HK-2 (cell line): ENCODE data around the gene RABGEF1.
"Not testable (repeated sequence)": the region's sequence is repeated elsewhere in the genome, so short reads cannot be mapped to it uniquely, and the experiment has no call there.

Experiments used
- DNase-seq: peaks from one replicate; pipeline ENCODE4 v3.0.0-alpha.2; 2018; ENCODE audit not compliant: unreplicated experiment

Gene RABGEF1

DNA sequence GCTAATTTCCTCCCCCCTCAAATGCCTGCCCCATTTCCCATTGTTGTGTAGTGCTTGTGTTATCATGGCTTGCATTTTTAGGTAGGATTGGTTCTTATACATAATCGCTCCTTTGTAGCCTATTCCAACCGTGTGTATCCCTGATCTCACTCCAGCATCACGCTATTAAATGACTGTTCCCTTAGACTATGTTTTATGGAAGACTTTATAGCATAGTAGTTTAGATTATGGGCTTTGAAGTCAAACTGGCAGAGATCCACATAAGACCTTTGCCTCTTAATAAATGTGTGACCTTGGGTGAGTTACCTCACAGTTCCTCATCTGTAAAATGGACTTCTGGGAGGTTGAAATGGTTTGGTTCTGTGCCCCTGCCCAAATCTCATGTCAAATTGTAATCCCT lies 5.4 kb upstream of the RABGEF1 start:
- DNase-seq: no peak

DNA sequence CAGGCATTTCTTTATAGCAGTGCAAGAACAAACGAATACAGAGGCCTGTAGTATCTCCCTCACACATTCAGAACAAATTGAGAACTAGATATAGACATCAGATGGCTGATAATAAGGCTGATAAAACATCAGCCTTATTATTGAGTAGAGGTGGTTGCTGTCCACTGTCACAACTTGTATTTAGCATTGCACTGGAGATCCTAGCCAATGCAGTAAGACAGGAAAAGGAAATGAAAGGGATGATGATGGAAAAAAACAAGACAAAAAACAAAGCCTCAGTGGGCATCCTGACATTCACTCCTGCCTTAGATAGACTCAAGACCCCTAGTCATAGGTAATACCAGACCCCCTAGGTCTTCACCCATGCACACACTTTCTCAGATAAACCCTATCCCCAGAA lies 4.7 kb upstream of the RABGEF1 start:
- DNase-seq: no peak

DNA sequence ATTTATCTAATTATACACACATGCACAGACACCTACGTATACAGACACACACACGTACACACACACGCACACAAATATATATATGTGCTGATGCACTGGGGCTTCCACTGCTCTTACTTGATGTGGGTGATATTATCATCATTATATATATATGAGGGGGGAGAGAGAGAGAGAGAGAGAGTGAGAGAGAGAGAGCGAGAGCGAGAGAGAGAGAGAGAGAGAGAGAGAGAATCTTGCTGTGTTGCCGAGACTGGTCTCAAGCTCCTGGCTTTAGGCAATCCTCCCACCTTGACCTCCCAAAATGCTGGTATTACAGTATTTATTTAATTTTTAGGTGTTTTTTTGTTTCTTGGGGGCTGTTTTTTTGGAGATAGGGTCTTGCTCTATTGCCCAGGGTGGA lies 3.6 kb upstream of the RABGEF1 start:
- DNase-seq: no peak

DNA sequence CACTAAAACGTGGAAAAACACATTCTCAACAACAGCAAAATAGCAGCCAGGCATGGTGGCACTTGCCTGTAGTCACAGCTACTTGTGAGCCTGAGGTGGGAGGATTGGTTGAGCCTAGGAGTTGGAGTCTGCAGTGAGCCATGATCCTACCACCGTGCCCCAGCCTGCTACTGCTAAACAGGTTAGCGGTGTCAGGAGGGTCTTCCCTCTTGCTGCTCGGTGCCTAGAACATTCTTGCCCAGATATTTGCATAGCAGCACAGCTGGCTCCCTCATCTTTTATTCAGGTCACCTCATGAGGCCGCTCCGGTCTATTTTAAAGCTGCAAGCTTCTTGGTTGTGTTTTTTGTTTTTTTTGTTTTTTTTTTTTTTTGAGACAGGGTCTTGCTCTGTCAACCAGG lies 2.9 kb upstream of the RABGEF1 start:
- DNase-seq: no peak

DNA sequence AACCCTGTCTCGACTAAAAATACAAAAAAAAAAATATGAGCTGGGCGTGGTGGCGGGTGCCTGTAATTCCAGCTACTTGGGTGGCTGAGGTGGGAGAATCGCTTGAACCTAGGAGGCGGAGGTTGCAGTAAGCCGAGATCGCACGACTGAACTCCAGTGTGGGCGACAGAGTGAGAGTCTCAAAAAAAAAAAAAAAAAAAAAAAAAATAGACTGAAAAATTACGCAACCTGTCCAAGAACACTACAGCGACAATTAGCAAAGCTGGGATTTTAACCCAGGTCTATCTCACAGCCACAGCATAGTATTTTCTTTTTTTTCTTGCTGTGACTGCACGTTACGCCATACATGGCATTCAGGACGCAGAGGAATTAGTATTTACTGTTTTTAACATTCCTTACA lies 1.1 kb upstream of the RABGEF1 start:
- no peak for DNase-seq

DNA sequence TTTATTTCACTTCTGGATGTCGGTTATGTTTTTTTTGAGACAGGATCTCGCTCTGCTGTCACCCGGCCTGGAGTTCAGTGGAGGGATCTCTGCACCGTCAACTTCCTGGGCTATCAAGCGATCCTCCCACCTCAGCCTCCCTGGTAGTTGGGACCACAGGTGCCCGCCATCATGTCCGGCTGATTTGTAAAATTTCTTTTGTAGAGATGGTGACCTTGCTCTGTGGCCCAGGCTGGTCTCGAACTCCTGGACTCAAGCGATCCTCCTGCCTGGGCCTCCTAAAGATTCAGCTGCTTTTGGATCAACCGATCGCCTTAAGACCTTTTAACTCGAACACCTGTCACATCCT lies 606 bp upstream of the RABGEF1 start:
- DNase-seq: no peak

DNA sequence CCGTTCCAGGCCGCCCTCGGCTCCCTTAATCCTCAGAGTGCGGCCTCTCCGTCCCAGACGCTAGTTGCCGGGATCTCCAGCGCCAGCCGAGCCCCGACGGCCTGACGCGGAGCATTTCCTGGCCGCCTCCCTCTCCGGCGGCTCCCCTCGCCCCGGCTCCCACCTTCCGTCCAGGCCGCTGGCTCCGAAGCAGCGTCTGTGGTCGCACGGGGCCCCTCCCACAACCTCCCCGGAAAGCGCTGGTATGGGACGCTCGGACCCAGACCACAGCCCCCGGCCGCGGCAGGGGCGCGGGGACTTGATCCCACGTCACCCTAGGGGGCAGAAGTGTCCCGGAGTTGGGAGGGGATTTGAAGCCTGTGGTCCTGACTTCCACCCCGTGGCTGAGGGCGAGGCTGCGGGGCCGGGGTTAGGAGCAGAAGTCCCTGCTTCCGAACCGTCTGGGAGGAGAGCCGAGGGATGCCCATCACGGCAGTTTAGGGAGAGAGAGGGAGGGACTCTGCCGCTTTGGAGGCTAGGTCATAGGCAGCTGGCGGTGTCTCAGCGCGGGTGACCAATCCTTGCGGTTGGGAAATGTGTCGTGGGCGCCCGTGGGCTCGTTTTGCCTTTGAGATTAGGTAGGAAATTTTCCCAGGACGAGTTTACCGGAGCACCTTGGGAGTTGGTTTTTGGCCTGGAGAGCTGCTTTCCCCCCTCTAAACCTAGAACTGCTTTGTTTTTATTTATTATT lies 612 bp downstream of the RABGEF1 start:
- DNase-seq: peak; percentile 67

DNA sequence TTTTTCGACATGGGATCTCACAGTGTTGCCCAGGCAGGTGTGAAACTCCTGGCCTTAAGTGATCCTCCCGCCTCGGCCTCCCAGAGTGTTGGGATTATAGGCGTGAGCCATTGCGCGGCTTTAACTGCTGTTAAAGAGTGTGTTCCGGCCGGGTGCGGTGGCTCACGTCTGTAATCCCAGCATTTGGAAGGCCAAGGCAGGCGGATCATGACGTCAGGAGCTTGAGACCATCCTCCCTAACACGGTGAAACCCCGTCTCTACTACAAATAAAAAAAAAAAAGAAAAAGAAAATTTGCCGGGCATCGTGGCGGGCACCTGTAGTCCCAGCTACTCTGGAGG lies 1.1 kb downstream of the RABGEF1 start:
- DNase-seq: no peak

DNA sequence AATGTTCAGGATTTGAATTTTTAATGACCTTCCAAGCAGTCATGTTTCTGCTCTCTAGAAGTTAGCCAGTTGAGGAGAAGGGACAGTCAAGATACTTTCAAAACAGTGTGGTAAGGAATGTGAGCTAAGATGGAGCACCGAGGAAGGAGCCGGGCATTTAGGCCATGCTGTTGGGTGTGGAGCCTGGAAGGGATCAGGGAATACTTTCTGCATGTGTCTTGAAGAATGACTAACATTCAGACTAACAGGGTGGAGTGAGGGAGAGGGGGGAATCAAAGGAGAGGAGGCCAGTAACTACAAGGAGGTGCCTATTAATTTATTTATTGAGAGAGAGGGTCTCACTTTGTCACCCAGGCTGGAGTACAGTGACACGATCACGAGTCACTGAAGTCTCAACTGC lies 1.8 kb downstream of the RABGEF1 start:
- DNase-seq: not testable (repeated sequence)

DNA sequence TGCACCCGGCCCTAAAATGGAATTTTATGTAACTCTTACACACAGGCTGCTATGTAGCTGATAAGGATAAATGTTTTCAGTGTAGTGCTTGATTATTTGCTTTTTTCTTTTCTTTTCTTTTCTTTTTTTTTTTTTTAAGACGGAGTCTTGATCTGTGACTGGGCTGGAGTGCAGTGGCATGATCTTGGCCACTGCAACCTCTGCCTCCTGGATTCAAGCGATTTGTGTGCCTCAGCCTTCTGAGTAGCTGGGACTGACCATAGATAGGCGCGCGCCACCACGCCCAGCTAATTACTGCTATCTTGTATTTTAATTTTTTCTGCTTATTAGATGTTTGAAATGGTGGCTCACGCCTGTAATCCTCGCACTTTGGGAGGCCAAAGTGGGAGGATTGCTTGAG lies 3.4 kb downstream of the RABGEF1 start:
- DNase-seq: no peak

DNA sequence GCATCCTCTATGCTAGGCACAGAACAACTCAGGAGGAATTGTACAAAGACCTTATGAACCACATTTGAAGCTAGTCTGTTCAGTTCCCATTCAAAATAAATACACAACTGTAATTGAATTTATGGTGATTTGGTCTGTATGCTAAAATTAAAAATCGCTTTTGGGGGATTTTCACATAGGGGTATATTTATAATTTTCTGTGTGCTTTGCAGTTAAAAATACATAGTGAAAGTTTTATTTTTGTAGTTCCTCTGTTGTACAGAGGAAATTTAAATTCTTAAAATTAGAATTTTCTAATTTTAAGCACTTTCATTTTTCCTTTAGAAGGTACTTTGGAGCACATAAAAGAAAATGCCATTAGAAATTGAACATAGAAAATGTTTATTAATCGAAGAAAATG lies 6.9 kb downstream of the RABGEF1 start:
- DNase-seq: no peak

DNA sequence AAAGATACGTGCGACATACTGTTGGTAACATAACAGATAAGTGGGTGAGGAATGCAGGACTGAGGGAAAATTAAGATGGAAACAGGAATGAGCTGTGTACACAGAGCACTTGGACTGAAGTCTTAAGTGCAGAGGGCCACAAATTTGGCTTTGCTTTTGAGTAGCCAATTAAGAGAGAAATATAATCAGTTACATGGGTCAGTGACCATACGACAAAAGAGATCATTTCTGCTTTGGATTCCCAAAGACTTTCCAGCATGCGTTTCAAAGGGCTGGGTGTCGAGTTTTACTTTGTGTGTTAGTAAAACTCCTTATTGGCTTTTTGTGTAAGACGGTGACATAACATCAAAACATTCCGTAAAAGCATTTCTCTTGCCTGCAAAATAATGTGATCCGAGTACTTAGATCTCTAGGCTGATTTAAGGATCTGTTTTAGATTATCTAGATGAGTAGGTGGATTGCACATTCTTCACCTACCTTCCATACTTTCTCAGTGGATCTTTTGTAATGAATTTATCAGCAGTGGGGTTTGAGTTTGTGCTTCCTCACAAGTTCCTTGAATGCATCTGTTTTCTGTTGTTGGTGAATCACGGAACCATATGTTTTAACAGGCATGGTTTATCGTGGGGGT lies 7.5 kb downstream of the RABGEF1 start:
- no peak for DNase-seq

DNA sequence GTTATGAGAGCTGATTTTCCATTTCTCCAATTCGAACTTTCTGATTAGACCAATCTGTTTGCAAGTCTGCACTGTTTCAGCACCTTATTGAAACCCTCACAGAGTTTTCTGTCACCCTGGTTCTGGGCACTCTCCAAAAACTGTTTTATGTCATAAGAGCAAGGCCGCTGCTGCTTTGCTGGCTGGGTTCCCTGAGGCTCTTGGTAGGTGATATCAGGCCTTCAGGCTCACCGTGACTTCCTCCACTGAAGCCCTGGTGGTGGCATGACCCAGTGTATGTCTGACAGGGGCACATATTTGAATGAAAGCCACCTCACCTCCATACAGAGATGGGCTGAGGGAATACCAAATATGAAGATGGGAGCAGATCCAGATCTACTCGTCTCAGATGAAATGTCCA lies 8.3 kb downstream of the RABGEF1 start:
- no peak for DNase-seq

DNA sequence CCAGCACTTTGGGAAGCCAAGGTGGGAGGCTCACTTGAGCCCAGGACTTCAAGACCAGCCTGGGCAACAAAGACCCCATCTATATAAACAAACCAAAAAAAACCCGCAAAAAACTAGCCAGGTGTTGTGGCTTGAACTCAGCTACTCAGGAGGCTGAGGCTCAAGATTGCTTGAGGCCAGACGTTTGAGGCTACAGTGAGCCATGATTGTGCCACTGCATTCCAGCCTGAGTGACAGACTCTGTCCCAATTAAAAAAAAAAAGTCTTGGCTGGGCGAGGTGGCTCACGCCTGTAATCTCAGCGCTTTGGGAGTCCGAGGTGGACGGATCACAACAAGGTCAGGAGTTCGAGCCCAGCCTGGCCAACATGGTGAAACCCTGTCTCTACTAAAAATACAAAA lies 11.4 kb downstream of the RABGEF1 start:
- no peak for DNase-seq

DNA sequence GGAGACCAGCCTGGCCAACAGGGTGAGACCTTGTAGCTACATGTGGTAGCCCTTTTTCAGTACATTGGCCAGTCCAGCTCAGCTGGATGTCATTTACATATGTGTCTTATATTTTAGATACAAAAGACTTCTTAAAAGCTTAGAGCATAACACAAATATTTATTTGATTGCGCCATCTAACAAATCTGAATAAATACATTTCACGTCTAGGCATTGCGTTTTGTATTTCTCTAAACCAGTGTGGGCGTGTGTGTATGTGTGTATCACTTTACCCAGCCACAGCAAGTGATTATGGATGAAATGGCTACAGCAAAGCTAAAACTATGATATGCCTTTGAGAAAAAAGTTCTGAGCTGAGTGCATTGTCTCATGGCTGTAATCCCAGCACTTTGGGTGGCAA lies 14.0 kb downstream of the RABGEF1 start:
- DNase-seq: no peak

DNA sequence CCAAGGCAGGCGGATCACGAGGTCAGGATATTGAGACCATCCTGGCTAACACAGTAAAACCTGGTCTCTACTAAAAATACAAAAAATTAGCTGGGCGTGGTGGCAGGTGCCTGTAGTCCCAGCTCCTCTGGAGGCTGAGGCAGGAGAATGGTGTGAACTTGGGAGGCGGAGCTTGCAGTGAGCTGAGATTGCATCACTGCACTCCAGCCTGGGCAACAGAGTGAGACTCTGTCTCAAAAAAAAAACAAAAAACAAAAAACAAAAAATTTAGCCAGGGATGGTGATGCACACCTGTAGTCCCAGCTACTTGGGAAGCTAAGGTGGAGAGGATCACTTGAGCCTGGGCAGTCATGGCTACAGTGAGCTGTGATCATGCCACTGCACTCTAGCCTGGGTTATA lies 14.5 kb downstream of the RABGEF1 start:
- not testable (repeated sequence) for DNase-seq

DNA sequence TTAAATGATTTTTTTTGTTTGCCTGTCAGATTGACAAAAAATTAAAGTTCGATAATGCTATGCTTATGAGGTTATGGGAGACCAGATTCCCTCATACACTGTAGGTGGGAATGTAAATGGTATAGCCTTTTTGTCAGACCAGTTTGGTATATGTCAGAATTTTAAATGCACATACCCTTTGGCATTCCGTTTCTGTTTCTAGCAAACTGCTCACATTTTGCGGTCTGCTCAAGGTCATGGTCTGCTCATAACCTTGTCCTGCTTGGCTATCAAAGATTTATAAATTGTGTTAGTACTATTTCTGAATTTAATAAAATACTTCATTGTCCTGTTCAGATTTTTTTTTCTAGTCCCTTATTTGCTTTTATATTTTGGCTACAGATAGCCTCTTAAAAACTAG lies 15.7 kb downstream of the RABGEF1 start:
- not testable (repeated sequence) for DNase-seq

DNA sequence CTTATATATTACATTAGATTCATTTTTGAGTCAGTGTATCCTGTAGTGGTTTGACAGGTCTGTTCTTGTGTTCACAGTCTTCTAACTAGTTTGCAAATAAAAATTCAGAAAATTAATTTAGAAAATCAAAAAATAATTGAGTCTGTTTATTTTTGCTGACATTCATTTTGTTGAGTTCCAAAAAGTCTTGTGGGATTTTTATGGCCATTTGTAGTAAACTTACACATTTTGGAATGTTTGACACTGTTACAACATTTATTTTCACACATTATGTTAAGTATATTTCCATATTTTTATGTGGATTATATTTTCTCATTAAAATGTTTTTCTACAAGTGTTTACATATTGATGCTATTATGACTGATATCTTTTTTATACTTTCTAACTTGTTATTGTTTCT lies 16.4 kb downstream of the RABGEF1 start:
- no peak for DNase-seq

DNA sequence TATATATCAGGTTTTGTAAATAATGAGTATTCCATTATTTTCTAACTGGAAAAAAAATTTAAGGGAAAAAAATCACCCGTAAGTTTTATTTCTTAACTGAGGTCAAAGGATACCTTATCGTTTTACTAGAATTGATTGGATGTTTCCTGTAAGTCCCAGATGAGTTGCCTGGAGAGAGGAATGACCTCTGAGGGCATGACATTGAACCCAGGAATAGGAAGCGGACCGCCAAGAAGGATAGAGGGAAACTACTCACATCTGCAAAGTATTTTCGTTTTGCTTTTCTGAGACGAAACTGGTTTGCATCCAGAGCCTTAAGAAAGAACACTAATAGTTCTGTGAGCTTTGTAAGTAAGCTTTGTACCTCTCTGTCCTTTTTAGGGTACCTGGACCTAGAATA lies 17.4 kb downstream of the RABGEF1 start:
- no peak for DNase-seq

DNA sequence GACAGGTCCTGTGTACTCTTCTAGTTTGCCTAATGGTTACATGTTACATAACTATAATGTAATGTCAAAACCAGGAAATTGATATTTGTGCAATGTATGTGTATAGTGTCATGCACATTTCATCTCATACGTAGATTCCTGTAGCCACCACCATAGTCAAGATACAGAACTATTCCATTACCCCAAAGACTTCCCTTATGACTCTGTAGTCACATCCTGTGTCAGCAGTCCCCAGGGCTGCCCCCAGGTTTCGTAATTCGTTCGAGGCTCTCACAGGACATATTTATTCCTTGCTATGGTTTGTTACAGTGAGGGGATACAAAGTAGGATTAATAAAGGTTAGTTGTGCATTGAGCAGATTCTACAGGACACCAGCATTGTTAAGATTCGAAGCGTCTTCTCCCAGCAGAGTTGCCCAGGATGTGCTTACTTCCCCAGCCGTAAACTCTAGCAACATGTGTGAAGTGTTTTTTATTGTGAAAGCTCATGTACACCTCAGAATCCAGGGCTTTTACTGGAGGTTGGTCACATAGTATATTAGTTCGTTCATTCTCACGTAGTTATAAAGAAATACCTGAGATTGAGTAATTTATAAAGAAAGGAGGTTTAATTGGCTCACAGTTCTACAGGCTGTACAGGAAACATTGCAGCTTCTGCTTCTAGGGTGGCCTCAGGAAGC lies 18.6 kb downstream of the RABGEF1 start:
- no peak for DNase-seq

DNA sequence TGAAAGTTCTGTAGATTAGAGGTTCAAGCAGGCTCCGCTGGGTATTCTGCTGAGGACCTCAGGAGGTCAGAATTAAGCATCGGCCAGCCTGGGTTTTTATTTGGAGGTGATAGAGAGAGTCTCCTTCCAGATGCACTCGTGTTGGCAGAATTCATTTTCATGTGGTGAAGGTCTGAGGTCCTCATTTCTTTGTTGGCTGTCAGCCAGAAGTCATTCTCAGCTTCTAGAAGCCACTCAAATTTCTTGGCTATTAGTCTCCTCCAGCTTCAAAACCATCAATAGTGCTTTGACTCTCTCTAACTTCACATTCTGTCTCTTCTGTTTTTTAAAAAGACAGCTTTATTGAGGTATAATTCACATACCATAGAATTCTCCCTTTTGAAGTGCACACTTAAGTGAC lies 22.6 kb downstream of the RABGEF1 start:
- DNase-seq: not testable (repeated sequence)

DNA sequence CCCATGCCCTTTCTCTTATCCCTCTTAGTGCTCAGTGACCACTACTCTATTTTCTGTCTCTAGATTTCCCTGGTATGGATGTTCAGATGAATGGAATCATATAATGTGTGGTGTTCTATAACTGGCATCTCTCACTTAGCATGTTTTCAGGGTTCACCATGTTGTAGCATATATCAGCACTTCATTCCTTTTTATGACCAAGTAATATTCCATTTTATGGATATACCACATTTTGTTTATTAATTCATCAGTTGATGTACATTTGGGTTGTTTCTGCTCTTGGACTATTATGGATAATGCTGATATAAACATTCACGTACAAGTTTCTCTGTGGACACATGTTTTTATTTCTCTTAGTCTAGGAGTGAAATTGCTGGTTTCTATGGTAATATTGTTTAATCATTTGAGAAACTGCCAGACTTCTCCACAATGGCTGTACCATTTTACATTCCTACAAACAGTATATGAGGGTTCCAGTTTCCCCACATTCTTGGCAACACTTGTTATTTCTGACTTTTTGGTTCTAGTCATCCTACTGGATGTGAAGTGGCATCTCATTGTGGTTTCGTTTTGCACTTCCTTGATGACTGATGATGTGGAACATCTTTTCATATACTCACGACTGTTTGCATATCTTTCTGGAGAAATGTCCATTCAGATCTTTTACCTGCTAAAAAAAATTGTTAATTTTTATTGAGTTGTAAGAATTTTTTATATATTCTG lies 23.3 kb downstream of the RABGEF1 start:
- not testable (repeated sequence) for DNase-seq

DNA sequence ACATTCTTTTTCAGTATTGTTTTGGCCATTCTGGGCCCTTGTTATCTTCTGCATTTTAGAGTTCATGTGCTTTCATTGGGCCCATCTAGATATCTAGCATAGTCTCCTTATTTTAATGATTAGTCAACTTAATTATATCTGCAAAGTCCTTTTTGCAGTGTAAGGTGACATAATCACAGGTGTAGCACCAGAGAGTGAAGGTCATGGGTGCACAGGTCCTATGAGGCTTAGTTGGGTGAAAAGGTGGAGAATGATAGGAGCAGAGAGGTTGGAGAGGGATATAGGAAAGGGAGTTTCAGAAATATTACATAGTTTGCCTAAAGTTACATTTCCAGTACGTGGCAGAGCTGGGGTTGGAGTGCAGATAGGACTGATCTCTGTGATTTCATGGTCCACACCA lies 24.4 kb downstream of the RABGEF1 start:
- DNase-seq: not testable (repeated sequence)
